RWPE1 (cell line): Measurements from ENCODE around the gene RAPGEFL1.

Experiments used
- CTCF ChIA-PET: fragments of 350-600 bp; sonication (Branson Sonifier 250); formaldehyde crosslinking; extraction: SDS; loops from one replicate; lab custom pipeline; 2021; lab: Yijun Ruan, JAX
- POLR2A ChIA-PET: fragments of 400-600 bp; formaldehyde crosslinking; extraction: SDS; loops from one replicate; lab custom pipeline; 2020; ENCODE audit warnings: antibody characterized with exemption; ENCODE audit not compliant: low non-redundant PET; lab: Yijun Ruan, JAX
- DNase-seq: peaks from one replicate; pipeline ENCODE4 v3.0.0; 2012; ENCODE audit warnings: low spot score
- H3K27ac ChIP-seq: fragments of 450-650 bp; 2 replicates; pipeline ENCODE4 v1.5.1; 2017
- TF ChIP-seq, protein P1 (sequence below): fragments of 450-650 bp; conservative IDR thresholded peaks from 2 replicates; pipeline ENCODE4 v1.5.1; 2017; ENCODE audit warnings: low read depth, mild to moderate bottlenecking

RAPGEFL1 gene

DNA sequence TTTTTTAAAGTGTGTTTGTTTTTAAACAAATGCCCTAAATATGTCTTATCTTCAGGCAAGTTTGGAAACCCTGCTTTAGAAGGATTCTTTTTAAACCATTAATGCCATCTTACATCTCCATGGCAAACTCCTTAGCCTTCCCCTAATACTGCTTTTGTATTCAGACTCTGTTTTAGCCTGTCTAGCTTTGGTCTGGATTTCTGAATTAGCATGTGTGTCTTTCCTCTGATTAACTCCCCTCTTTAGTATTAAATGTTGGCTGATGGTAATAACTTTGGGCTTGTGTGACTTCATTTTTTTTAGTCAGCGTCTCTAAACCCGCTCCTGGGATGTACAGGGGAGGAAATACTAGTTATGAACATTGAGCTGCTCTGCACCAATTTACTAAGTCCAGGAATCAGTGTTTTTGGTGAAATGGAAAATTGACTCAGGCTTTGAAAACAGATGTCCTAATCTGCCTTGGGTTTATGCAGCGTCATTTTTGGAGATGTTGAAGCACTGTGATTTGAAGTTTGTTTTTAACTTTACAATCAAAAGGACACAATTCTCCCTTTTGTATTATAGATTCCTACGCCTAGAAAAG lies 64.1 kb downstream of the RAPGEFL1 start:
- no peak overlapping the region for H3K27ac ChIP-seq
- ChIA-PET CTCF (interaction anchor here (0.6 kb wide), 1 partner anchor 77 kb away, joined by 3 read pairs; no protein-coding TSS in a partner anchor), POLR2A (no interaction called here)
- DNase-seq, result no peak
- TF ChIP-seq, protein P1, sequence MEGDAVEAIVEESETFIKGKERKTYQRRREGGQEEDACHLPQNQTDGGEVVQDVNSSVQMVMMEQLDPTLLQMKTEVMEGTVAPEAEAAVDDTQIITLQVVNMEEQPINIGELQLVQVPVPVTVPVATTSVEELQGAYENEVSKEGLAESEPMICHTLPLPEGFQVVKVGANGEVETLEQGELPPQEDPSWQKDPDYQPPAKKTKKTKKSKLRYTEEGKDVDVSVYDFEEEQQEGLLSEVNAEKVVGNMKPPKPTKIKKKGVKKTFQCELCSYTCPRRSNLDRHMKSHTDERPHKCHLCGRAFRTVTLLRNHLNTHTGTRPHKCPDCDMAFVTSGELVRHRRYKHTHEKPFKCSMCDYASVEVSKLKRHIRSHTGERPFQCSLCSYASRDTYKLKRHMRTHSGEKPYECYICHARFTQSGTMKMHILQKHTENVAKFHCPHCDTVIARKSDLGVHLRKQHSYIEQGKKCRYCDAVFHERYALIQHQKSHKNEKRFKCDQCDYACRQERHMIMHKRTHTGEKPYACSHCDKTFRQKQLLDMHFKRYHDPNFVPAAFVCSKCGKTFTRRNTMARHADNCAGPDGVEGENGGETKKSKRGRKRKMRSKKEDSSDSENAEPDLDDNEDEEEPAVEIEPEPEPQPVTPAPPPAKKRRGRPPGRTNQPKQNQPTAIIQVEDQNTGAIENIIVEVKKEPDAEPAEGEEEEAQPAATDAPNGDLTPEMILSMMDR, result no peak

DNA sequence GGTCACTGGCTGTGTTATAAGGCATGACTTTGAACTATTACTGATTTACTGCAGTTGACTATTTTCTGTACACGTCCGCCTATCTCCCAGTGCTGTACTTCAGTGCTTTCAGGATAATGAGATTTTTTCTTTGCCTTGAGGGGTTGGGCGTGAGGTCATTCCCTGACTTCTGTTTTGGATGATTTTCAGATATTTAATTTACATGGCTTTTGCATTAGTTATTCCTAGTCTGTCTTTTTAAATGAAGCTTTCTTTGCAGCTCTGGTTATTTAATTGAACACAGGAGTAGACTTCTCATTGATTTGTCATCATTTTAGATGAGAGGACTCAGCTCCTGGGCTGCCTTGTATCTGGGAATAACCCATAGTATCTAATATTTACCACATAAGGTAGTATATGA lies 65.5 kb downstream of the RAPGEFL1 start:
- ChIA-PET CTCF (interaction anchor here (0.6 kb wide), 2 partner anchors 61 to 181 kb away, joined by 3 to 5 read pairs; no protein-coding TSS in a partner anchor), POLR2A (no interaction called here)
- TF ChIP-seq, protein P1, result no peak
- H3K27ac ChIP-seq, result no peak overlapping the region
- no peak for DNase-seq

DNA sequence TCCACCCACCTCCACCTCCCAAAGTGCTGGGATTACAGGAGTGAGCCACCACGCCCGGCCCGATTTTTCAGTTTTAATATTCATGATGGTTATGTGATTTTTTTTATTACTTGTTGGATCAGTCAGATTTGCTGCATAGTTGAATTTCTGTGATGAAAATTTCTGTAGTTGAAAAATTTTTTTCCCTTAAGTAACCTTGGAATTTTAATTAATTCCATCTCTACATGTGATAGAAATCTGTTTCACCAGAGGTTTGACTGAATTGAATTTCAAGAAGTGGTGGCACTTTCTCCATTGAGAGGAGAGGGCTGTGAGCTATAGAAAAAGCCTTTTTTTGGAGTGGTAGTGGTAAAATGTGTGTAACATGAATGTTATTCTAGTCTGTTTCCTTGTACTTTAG lies 66.5 kb downstream of the RAPGEFL1 start:
- TF ChIP-seq, protein P1, result no peak
- H3K27ac ChIP-seq, result no peak overlapping the region
- POLR2A ChIA-PET, result no interaction called here
- no peak for DNase-seq
- CTCF ChIA-PET, result interaction anchor here (1.0 kb wide), 1 partner anchor 42 kb away, joined by 4 read pairs; no protein-coding TSS in a partner anchor

DNA sequence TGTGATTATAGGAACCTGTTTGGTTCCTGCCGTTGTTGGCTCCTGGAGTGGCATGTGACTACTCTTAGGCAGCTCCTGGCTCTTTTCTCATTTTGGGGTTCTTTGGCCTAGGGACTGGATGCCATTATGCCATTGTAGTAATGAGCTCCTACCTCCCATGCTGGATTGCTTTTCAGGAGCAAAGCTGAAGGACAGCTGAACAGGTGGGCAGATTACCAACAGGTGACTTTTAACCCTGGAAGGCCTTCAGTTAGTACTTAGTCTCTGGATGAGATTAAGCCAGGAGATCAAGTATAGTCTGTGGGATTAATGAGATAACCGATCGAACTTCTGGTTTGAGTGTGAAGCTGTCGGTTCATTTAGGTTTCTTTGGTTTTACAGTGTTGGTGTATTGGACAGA lies 67.0 kb downstream of the RAPGEFL1 start:
- TF ChIP-seq, protein P1, result no peak
- CTCF ChIA-PET, result interaction anchor here (0.5 to 1.0 kb wide), 2 partner anchors 42 to 584 kb away, joined by 3 to 4 read pairs; no protein-coding TSS in a partner anchor
- DNase-seq, result no peak
- POLR2A ChIA-PET, result no interaction called here
- H3K27ac ChIP-seq, result no peak overlapping the region
